ENCODE data around the gene FAM219A.

- TF ChIP-seq CTCF (IDR thresholded peaks at IDR 0.05) (no peak), POLR2A (IDR thresholded peaks at IDR 0.05) (no peak)
Observed at GRCh38 chr9:34374905-34375552, 83.3 kb downstream of the FAM219A start.

Measured in lower leg skin (tissue), 3 donors.